HT1080 (cell line): ENCODE results near the gene ORMDL1. TPM values are rescaled to one million over a fixed set of nuclear protein-coding genes. Genes with fewer than 3 reads are reported as not detected.
"Not testable (repeated sequence)": the region's sequence is repeated elsewhere in the genome, so short reads cannot be mapped to it uniquely, and the experiment has no call there.

ENCODE experiments used
- DNase-seq: peaks from one replicate; pipeline ENCODE4 v3.0.0-alpha.2; 2015; ENCODE audit warnings: low read depth
- total RNA-seq: library from RNA; depleted of rRNA; stranded (reverse); fragments of >200 nt; shearing (Covaris generic); gene quantifications from 2 replicates; pipeline ENCODE4 v1.2.3, GENCODE V29; 2014; rRNA removed

Gene ORMDL1
- total RNA-seq, 1 experiment from 2014 or later = 125 TPM

DNA sequence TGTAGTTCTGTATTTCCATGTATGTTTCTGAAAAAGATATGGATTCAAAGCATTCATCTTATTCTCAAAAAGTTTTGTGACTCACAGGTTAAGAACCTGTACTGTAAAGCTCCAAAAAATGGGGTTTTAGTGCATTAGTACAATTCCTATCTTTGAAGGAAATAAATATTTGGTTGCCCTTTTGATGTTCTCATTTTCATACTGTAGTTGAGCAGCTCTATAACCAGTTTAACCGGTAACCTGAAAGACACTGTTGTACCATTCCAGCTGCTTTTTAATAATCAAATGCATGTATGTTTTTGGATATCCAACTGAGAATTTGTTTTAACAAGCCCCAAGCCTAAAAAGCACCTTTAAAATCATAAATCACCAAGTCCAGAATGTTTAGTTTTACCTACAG is 11.9 kb downstream of the ORMDL1 start:
- no peak for DNase-seq

DNA sequence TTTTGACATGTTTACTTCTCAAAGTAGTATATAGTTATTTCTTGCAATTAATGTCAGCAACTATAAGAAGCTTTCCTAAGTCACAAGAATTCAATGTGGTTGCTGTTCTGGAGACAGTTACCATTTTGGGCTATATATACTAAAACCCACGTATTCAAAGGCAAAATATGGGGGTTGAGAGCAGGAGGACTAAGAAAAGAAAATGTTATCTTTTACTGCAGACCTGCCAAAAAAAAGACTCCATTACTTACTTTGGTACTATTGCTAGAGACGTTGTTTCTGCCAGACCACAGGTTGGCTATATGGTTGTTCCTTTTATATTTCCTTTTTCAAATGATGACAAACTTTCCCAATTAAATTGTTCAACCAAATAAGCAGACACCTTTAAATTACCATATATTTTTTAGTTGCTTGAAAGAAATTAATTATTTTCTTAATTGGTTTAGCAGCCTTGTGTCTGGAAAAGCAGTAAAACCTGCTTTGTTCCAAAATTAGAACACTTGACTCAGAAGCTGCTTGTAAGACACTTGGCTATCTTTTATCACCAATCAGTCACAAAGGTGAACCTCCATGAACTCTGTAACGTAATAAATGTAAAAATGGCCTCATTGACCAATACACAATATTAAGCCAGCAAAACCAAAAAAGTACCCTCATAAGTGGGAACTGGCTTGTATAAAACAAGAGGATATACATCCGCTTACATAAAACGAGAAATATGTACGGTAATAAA is 13.4 kb downstream of the ORMDL1 start:
- no peak for DNase-seq

- no peak for DNase-seq
Measured at GRCh38 chr2:189763908-189764661, 20.1 kb downstream of the ORMDL1 start.

DNA sequence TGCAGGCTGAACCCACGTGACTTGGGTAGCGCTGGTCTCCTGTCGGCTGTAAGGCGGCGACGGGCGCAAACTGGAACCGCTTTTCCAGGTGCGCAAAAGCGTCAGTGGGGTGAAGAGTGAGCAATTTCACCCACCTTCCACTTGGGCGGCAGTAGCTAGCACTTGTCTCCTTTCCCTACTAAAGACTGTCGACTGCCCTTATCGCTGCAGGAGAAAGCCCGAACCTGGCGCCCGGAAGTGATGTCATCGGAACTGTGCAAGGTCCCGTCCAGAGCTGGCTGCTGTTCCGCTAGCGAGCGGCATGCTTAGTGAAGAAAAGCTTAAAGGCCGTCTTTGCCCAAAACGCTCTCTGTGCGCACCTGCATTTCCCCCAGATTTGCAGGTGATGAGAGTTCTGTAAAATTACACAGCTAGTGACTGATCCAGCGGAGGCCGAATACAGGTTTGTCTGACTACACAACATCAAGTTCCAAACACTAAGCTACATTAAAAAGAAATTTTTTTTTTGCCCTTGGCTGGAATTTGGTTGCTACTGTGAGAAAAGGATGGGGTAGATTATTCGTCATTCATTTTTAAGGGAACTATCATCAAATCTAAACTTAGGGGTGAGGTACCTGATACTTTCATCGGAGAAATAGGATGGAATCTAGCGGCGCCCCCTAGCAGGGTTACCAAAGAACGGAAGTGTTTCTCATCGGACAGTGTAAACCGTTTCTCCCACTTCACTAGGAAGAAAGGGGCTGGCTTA is 21.4 kb downstream of the ORMDL1 start, which contains the start of gene OSGEPL1:
TSS of gene OSGEPL1 (minus strand) at position 242 of the 748 bp plus-strand sequence. CDS start 1,152 bp downstream, outside the sequence.
- peak; percentile 94 for DNase-seq

DNA sequence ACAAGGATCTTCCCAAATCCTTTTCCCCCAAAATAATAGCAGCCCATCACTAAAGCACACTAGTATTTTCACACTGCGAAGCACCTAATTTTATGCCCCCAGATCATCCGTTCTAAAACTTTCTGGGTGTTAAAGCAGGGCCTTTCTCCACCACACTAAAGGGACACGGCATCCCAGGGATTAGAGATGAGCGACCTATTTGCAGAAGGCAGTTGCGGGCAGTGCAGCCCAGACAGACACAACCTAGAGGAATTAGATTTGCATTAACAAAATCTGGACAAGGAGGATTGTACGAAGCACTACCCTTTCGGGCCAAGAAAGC is 21.9 kb downstream of the ORMDL1 start:
- DNase-seq = no peak

- DNase-seq = not testable (repeated sequence)
Measured at GRCh38 chr2:189760154-189760553, 24.0 kb downstream of the ORMDL1 start.

GRCh38 chr2:189756311-189756952 is 27.7 kb downstream of the ORMDL1 start:
- no peak for DNase-seq

DNA sequence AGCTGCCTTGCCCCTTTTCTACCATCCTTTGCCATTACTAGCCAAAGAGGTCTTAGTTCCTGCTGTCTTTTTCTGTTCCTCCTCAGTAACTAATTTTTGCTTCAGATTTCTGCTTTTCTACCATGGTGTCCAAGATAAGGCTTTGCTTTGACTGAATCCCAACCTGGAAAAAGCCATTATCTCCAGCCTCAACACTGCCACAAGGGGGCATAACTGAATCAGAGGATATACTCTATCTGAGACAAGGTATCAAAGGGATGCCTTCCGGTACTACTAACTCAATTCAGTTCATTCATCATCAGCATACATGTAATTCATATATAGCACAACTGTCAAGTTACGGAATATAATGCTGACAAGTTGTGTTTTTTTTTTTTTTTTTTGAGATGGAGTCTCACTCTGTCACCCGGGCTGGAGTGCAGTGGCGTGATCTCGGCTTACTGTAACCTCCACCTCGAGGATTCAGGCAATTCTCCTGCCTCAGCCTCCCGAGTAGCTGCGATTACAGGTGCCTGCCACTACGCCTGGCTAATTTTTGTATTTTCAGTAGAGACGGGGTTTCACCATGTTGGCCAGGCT is 33.0 kb downstream of the ORMDL1 start:
- DNase-seq = peak; percentile 19

GRCh38 chr2:189729430-189729829 is 54.7 kb downstream of the ORMDL1 start:
- no peak for DNase-seq

DNA sequence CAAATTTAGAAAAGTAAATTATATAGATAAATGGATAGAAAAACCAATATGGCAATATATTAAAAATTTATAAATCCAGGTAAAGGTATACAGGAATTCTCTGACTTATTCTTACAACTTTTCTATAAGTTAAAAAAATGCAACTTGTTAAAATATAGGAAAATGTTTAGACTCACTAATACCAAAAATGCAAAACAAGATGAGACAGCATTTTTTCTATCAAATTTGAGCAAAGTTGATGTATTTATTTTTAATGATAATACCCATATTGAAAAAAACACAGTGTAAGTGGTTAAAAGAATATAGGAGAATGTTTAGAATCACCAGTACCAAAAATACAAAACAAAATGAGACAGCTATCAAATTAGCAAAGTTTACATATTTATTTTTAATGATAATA is 57.3 kb downstream of the ORMDL1 start:
- DNase-seq = no peak

DNA sequence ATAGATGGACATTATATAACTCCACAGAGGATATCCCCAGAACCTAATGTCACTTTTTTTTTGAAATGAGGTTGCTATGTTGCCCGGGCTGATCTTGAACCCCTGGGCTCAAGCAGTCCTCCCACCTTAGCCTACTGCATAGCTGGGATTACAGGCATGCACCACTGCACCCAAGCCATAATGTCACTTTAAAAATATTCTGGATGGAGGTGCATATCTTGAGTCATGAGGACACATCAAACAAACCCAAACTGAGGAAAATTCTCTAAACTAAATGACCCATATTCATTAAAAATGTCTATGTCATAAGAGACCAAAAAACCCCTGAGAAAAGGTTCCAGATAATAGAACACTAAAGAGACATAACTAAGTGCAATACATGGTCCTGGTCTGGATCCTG is 57.9 kb downstream of the ORMDL1 start:
- DNase-seq = no peak

GRCh38 chr2:189723192-189723591 is 60.9 kb downstream of the ORMDL1 start:
- no peak for DNase-seq

Other genes with a start within 250 kb of the ORMDL1 start
- gene SLC40A1, start 203.6 kb downstream of the ORMDL1 start, total RNA-seq = 0.29 and 0.57 TPM in 2 replicates
- gene ASNSD1, start 122.9 kb downstream of the ORMDL1 start, total RNA-seq = 66.2 and 68.9 TPM in 2 replicates
- gene ANKAR, start 109.7 kb downstream of the ORMDL1 start, total RNA-seq = 2.0 and 2.4 TPM in 2 replicates
- 11.5 and 14.2 TPM in 2 replicates for gene OSGEPL1, start 21.5 kb downstream of the ORMDL1 start, total RNA-seq
- gene PMS1, start 111 bp upstream of the ORMDL1 start, total RNA-seq = 18.2 and 19.3 TPM in 2 replicates